ENCODE results near the gene CDH18.

- TF ChIP-seq CTCF (IDR thresholded peaks at IDR 0.05) (no peak), POLR2A (IDR thresholded peaks at IDR 0.05) (no peak), POLR2AphosphoS5 (IDR thresholded peaks at IDR 0.05) (no peak), EP300 (IDR thresholded peaks at IDR 0.05) (no peak)
Observed at GRCh38 chr5:19802686-19803085, 185.3 kb downstream of the CDH18 start.
